Measurements from ENCODE around the gene NCOA1.

The NCOA1 gene

GRCh38 chr2:24711865-24712264 lies 220.8 kb downstream of the NCOA1 start:
- no peak for DNase-seq (ENCODE audit: low spot score)
- no CpG with 5 or more reads among the region's 2 CpGs for WGBS, 2 donors (ENCODE audit: extremely low coverage in 2 of 2, insufficient read length in 2 of 2, insufficient replicate concordance in 1 of 2)
- H2BK120ac ChIP-seq (ENCODE audit: low read depth, low read length): no peak overlapping the region
- H3K4me1 ChIP-seq (ENCODE audit: control insufficient read depth in 2 of 2, insufficient read depth in 1 of 2, low read depth in 1 of 2, low read length in 2 of 2): no peaks in the 10 kb centered on the region
- H3K14ac ChIP-seq (ENCODE audit: low read length): no peak overlapping the region
- H2AK5ac ChIP-seq (ENCODE audit: low read depth, low read length): no peak overlapping the region
- H3K4ac ChIP-seq (ENCODE audit: low read length): no peak overlapping the region
- H4K8ac ChIP-seq (ENCODE audit: low read depth, low read length): no peak overlapping the region
- no peak overlapping the region for H3K9ac ChIP-seq (ENCODE audit: low read depth, low read length, poor library complexity)
- H2BK12ac ChIP-seq (ENCODE audit: low read length): no peak overlapping the region
- H3K27ac ChIP-seq (replicated peaks; ENCODE audit: low read length): no peak overlapping the region
- H3K27me3 ChIP-seq (ENCODE audit: control insufficient read depth in 3 of 3, insufficient read depth in 3 of 3, low read depth in 1 of 3, low read length in 3 of 3): no peaks in the 10 kb centered on the region
- H4K91ac ChIP-seq (ENCODE audit: low read depth, low read length, poor library complexity): no peak overlapping the region
- no peak overlapping the region for H3K23ac ChIP-seq (ENCODE audit: low read depth, low read length, poor library complexity)
- peaks cover 0 to 8% of the 10 kb centered on the region in 2 donors for H3K9me3 ChIP-seq (replicated peaks in 1 of 2; ENCODE audit: control insufficient read depth in 2 of 2, insufficient read depth in 1 of 2, low read depth in 1 of 2, low read length in 2 of 2)
- H3K18ac ChIP-seq (ENCODE audit: low read length): no peak overlapping the region
- H3K36me3 ChIP-seq (replicated peaks in 1 of 2; ENCODE audit: control insufficient read depth in 2 of 2, insufficient read depth in 2 of 2, low read length in 2 of 2): peaks cover 2 to 45% of the 10 kb centered on the region in 2 donors
- H3K4me2 ChIP-seq (ENCODE audit: insufficient read depth, low read length, poor library complexity, severe bottlenecking): no peak overlapping the region
- H2BK15ac ChIP-seq (ENCODE audit: low read length): no peak overlapping the region
- H2AFZ ChIP-seq (ENCODE audit: low read length): no peak overlapping the region
- no peak overlapping the region for H3K4me3 ChIP-seq (ENCODE audit: low read length in 2 of 2)
- H3K79me1 ChIP-seq (ENCODE audit: low read depth, low read length): no peaks in the 10 kb centered on the region
- no peak overlapping the region for H2BK5ac ChIP-seq (ENCODE audit: low read length)

- H3K4me2 ChIP-seq (ENCODE audit: insufficient read depth, low read length, poor library complexity, severe bottlenecking): no peak overlapping the region
- no peak overlapping the region for H3K9ac ChIP-seq (ENCODE audit: low read depth, low read length, poor library complexity)
- no peak overlapping the region for H3K14ac ChIP-seq (ENCODE audit: low read length)
- no peak overlapping the region for H4K8ac ChIP-seq (ENCODE audit: low read depth, low read length)
- H2BK15ac ChIP-seq (ENCODE audit: low read length): no peak overlapping the region
- no peak overlapping the region for H2AFZ ChIP-seq (ENCODE audit: low read length)
- H3K79me1 ChIP-seq (ENCODE audit: low read depth, low read length): no peaks in the 10 kb centered on the region
- H2BK5ac ChIP-seq (ENCODE audit: low read length): no peak overlapping the region
- peaks cover 0 to 12% of the 10 kb centered on the region in 2 donors for H3K9me3 ChIP-seq (replicated peaks in 1 of 2; ENCODE audit: control insufficient read depth in 2 of 2, insufficient read depth in 1 of 2, low read depth in 1 of 2, low read length in 2 of 2)
- WGBS, 2 donors (ENCODE audit: extremely low coverage in 2 of 2, insufficient read length in 2 of 2, insufficient replicate concordance in 1 of 2): no CpG with 5 or more reads among the region's 1 CpG
- H3K36me3 ChIP-seq (replicated peaks in 1 of 2; ENCODE audit: control insufficient read depth in 2 of 2, insufficient read depth in 2 of 2, low read length in 2 of 2): peaks cover 0 to 45% of the 10 kb centered on the region in 2 donors
- no peak overlapping the region for H3K4ac ChIP-seq (ENCODE audit: low read length)
- H3K18ac ChIP-seq (ENCODE audit: low read length): no peak overlapping the region
- H3K27ac ChIP-seq (replicated peaks; ENCODE audit: low read length): no peak overlapping the region
- H2BK120ac ChIP-seq (ENCODE audit: low read depth, low read length): no peak overlapping the region
- no peak overlapping the region for H2AK5ac ChIP-seq (ENCODE audit: low read depth, low read length)
- H4K91ac ChIP-seq (ENCODE audit: low read depth, low read length, poor library complexity): no peak overlapping the region
- no peak overlapping the region for H2BK12ac ChIP-seq (ENCODE audit: low read length)
- H3K27me3 ChIP-seq (ENCODE audit: control insufficient read depth in 3 of 3, insufficient read depth in 3 of 3, low read depth in 1 of 3, low read length in 3 of 3): no peaks in the 10 kb centered on the region
- no peak overlapping the region for H3K23ac ChIP-seq (ENCODE audit: low read depth, low read length, poor library complexity)
- no peaks in the 10 kb centered on the region for H3K4me1 ChIP-seq (ENCODE audit: control insufficient read depth in 2 of 2, insufficient read depth in 1 of 2, low read depth in 1 of 2, low read length in 2 of 2)
- no peak for DNase-seq (ENCODE audit: low spot score)
- no peak overlapping the region for H3K4me3 ChIP-seq (ENCODE audit: low read length in 2 of 2)
These were observed 221.2 kb downstream of the NCOA1 start for GRCh38 chr2:24712296-24712695.

- DNase-seq (ENCODE audit: low spot score): no peak
- no peak overlapping the region for H4K91ac ChIP-seq (ENCODE audit: low read depth, low read length, poor library complexity)
- H3K9ac ChIP-seq (ENCODE audit: low read depth, low read length, poor library complexity): no peak overlapping the region
- H3K4me3 ChIP-seq (ENCODE audit: low read length in 2 of 2): no peak overlapping the region
- H2AK5ac ChIP-seq (ENCODE audit: low read depth, low read length): no peak overlapping the region
- peaks cover 0 to 33% of the 10 kb centered on the region in 2 donors for H3K36me3 ChIP-seq (replicated peaks in 1 of 2; ENCODE audit: control insufficient read depth in 2 of 2, insufficient read depth in 2 of 2, low read length in 2 of 2)
- no peak overlapping the region for H3K4ac ChIP-seq (ENCODE audit: low read length)
- no peak overlapping the region for H3K14ac ChIP-seq (ENCODE audit: low read length)
- H3K27me3 ChIP-seq (ENCODE audit: control insufficient read depth in 3 of 3, insufficient read depth in 3 of 3, low read depth in 1 of 3, low read length in 3 of 3): no peaks in the 10 kb centered on the region
- H3K23ac ChIP-seq (ENCODE audit: low read depth, low read length, poor library complexity): no peak overlapping the region
- H3K4me2 ChIP-seq (ENCODE audit: insufficient read depth, low read length, poor library complexity, severe bottlenecking): no peak overlapping the region
- H3K79me1 ChIP-seq (ENCODE audit: low read depth, low read length): no peaks in the 10 kb centered on the region
- WGBS, 2 donors (ENCODE audit: extremely low coverage in 2 of 2, insufficient read length in 2 of 2, insufficient replicate concordance in 1 of 2): no CpG with 5 or more reads among the region's 2 CpGs
- peaks cover 0 to 13% of the 10 kb centered on the region in 2 donors for H3K9me3 ChIP-seq (replicated peaks in 1 of 2; ENCODE audit: control insufficient read depth in 2 of 2, insufficient read depth in 1 of 2, low read depth in 1 of 2, low read length in 2 of 2)
- H2BK12ac ChIP-seq (ENCODE audit: low read length): no peak overlapping the region
- H4K8ac ChIP-seq (ENCODE audit: low read depth, low read length): no peak overlapping the region
- no peak overlapping the region for H2AFZ ChIP-seq (ENCODE audit: low read length)
- H3K27ac ChIP-seq (replicated peaks; ENCODE audit: low read length): no peak overlapping the region
- no peak overlapping the region for H3K18ac ChIP-seq (ENCODE audit: low read length)
- no peak overlapping the region for H2BK5ac ChIP-seq (ENCODE audit: low read length)
- H2BK15ac ChIP-seq (ENCODE audit: low read length): no peak overlapping the region
- H2BK120ac ChIP-seq (ENCODE audit: low read depth, low read length): no peak overlapping the region
- peaks cover 0 to 6% of the 10 kb centered on the region in 2 donors for H3K4me1 ChIP-seq (ENCODE audit: control insufficient read depth in 2 of 2, insufficient read depth in 1 of 2, low read depth in 1 of 2, low read length in 2 of 2)
These were observed 226.4 kb downstream of the NCOA1 start for GRCh38 chr2:24717263-24717951.

DNA sequence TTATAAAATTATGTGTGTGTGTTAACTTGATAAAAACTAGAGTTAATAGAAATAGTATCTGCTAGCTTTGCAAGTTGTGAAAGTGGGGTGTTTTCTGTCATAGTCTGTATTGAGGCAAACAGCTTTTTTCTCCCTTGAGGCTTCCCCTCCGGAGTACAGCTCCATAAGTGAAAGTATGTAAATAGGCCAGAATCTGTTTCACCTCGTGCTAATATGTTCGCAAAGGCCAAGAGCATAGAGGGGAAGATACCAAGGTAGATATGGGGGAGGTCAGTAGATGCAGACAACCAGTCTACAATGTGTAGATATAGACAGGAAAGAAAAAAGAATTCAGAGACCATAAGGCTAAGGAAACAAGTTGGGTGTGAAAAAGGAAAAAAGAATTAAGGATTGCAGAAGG lies 229.3 kb downstream of the NCOA1 start:
- Histone ChIP-seq H4K91ac (ENCODE audit: low read depth, low read length, poor library complexity) (no peak overlapping the region), H3K36me3 (replicated peaks in 1 of 2; ENCODE audit: control insufficient read depth in 2 of 2, insufficient read depth in 2 of 2, low read length in 2 of 2) (peaks cover 0 to 19% of the 10 kb centered on the region in 2 donors), H2BK15ac (ENCODE audit: low read length) (no peak overlapping the region), H4K8ac (ENCODE audit: low read depth, low read length) (no peak overlapping the region), H3K79me1 (ENCODE audit: low read depth, low read length) (no peaks in the 10 kb centered on the region), H3K4me2 (ENCODE audit: insufficient read depth, low read length, poor library complexity, severe bottlenecking) (no peak overlapping the region), H3K4me3 (ENCODE audit: low read length in 2 of 2) (no peak overlapping the region), H2BK12ac (ENCODE audit: low read length) (no peak overlapping the region), H2AFZ (ENCODE audit: low read length) (no peak overlapping the region), H3K4ac (ENCODE audit: low read length) (no peak overlapping the region), H3K27me3 (ENCODE audit: control insufficient read depth in 3 of 3, insufficient read depth in 3 of 3, low read depth in 1 of 3, low read length in 3 of 3) (no peaks in the 10 kb centered on the region), H3K14ac (ENCODE audit: low read length) (no peak overlapping the region), H3K27ac (replicated peaks; ENCODE audit: low read length) (no peak overlapping the region), H3K9ac (ENCODE audit: low read depth, low read length, poor library complexity) (no peak overlapping the region), H3K4me1 (ENCODE audit: control insufficient read depth in 2 of 2, insufficient read depth in 1 of 2, low read depth in 1 of 2, low read length in 2 of 2) (peaks cover 0 to 6% of the 10 kb centered on the region in 2 donors), H2BK120ac (ENCODE audit: low read depth, low read length) (no peak overlapping the region), H2BK5ac (ENCODE audit: low read length) (no peak overlapping the region), H3K23ac (ENCODE audit: low read depth, low read length, poor library complexity) (no peak overlapping the region), H3K18ac (ENCODE audit: low read length) (no peak overlapping the region), H2AK5ac (ENCODE audit: low read depth, low read length) (no peak overlapping the region), H3K9me3 (replicated peaks in 1 of 2; ENCODE audit: control insufficient read depth in 2 of 2, insufficient read depth in 1 of 2, low read depth in 1 of 2, low read length in 2 of 2) (peaks cover 0 to 13% of the 10 kb centered on the region in 2 donors)
- no peak for DNase-seq (ENCODE audit: low spot score)
- WGBS, 2 donors (ENCODE audit: extremely low coverage in 2 of 2, insufficient read length in 2 of 2, insufficient replicate concordance in 1 of 2): no CpG with 5 or more reads among the region's 3 CpGs
